ENCODE data around the gene RSPO3. TPM values are rescaled to one million over a fixed set of nuclear protein-coding genes. Genes with fewer than 3 reads are reported as not detected.
A peak's percentile ranks its signal among the peaks of the same experiment; 100 is the strongest.

RSPO3 gene
- total RNA-seq, 2 donors from 2014 or later = 1.6 to 7.3 TPM

DNA sequence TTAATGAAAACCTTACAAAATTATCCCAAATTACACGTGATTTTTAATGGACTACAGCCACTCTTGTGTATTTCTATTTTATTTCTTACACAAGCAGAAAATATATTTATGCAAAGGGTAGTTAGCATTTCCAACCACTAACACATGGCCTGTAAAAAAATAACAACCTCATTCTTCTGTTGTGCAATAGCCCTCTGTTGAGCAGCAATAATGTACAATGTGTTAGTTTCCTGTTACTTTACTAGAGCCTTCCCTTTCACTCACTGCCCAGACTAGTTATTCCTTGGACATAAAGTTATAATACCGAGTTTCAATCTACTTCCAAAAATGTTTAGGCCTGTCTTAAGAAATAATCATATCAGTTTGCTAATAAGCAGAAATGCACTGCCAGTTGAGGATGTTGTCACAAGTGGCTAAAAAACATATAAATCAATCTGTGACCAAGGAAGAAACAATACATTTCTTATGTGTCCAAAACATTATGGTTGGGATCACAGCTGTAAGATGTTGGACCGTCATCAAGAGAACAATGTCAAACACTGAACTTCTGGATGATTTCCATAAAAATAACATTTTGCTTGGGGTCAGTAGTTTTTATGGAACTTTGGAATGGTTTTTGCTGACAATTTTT lies 74.6 kb downstream of the RSPO3 start:
- H3K27me3 ChIP-seq = no peaks in the 10 kb centered on the region
- ATAC-seq (no peak), DNase-seq (no peak)
- WGBS, 2 donors = 47 to 69% methylated on average over 3 of the region's 3 CpGs
- no peaks in the 10 kb centered on the region for H3K36me3 ChIP-seq (replicated peaks in 1 of 2; ENCODE audit: insufficient read depth in 1 of 2, low read depth in 2 of 2)
- intact Hi-C loops (cut with DNase I) = no loop called here
- no peaks in the 10 kb centered on the region for H3K4me1 ChIP-seq
- no peaks in the 10 kb centered on the region for H3K9me3 ChIP-seq
- no peak overlapping the region for H3K4me3 ChIP-seq
- no peak for TF ChIP-seq POLR2A (IDR thresholded peaks at IDR 0.05)
- TF ChIP-seq, protein P1, sequence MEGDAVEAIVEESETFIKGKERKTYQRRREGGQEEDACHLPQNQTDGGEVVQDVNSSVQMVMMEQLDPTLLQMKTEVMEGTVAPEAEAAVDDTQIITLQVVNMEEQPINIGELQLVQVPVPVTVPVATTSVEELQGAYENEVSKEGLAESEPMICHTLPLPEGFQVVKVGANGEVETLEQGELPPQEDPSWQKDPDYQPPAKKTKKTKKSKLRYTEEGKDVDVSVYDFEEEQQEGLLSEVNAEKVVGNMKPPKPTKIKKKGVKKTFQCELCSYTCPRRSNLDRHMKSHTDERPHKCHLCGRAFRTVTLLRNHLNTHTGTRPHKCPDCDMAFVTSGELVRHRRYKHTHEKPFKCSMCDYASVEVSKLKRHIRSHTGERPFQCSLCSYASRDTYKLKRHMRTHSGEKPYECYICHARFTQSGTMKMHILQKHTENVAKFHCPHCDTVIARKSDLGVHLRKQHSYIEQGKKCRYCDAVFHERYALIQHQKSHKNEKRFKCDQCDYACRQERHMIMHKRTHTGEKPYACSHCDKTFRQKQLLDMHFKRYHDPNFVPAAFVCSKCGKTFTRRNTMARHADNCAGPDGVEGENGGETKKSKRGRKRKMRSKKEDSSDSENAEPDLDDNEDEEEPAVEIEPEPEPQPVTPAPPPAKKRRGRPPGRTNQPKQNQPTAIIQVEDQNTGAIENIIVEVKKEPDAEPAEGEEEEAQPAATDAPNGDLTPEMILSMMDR (IDR thresholded peaks at IDR 0.05) = no peak
- peak overlapping the region in 1 of 4 donors; percentile 11 for H3K27ac ChIP-seq

DNA sequence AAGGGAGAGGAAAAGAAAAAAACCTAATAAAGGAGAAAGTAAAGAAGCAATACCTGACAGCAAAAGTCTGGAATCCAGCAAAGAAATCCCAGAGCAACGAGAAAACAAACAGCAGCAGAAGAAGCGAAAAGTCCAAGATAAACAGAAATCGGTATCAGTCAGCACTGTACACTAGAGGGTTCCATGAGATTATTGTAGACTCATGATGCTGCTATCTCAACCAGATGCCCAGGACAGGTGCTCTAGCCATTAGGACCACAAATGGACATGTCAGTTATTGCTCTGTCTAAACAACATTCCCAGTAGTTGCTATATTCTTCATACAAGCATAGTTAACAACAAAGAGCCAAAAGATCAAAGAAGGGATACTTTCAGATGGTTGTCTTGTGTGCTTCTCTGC lies 77.4 kb downstream of the RSPO3 start:
- H3K27me3 ChIP-seq = no peaks in the 10 kb centered on the region
- H3K9me3 ChIP-seq = no peaks in the 10 kb centered on the region
- TF ChIP-seq POLR2A (IDR thresholded peaks at IDR 0.05) = no peak
- TF ChIP-seq, protein P1 (IDR thresholded peaks at IDR 0.05) = no peak
- no peaks in the 10 kb centered on the region for H3K4me1 ChIP-seq
- H3K27ac ChIP-seq = no peak overlapping the region
- H3K36me3 ChIP-seq (replicated peaks in 1 of 2; ENCODE audit: insufficient read depth in 1 of 2, low read depth in 2 of 2) = no peaks in the 10 kb centered on the region
- 36 to 46% methylated on average over 3 of the region's 3 CpGs for WGBS, 2 donors
- DNase-seq (no peak), ATAC-seq (no peak)
- intact Hi-C loops (cut with DNase I) = no loop called here
- H3K4me3 ChIP-seq = no peak overlapping the region

DNA sequence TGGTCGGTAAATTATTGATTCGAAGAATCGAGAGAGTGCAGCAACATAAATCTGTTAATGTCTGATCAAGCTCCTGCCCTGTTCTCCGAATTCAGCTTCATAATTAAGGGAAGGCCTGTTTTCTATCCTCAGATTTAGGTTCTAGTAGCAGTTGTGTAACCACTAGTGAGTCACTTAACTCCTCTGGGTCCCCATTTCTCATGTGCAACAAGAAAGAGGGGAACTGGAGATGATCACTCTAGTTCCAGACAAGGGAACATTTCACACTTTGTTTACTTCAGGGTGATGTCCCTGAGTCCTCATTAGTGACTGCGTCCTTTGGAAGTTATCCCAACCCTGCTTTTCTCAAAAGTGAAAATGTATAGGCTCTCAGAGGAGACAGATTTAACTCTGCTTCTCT lies 80.1 kb downstream of the RSPO3 start:
- peak overlapping the region in 1 of 4 donors; percentile 48 for H3K27ac ChIP-seq
- no peaks in the 10 kb centered on the region for H3K36me3 ChIP-seq (replicated peaks in 1 of 2; ENCODE audit: insufficient read depth in 1 of 2, low read depth in 2 of 2)
- H3K4me3 ChIP-seq = no peak overlapping the region
- 46 to 59% methylated on average over 5 of the region's 5 CpGs for WGBS, 2 donors
- peak in 1 of 4 donors; percentile 27 for DNase-seq
- intact Hi-C loops (cut with DNase I) = no loop called here
- TF ChIP-seq POLR2A (IDR thresholded peaks at IDR 0.05) = no peak
- TF ChIP-seq, protein P1 (IDR thresholded peaks at IDR 0.05) = no peak
- H3K4me1 ChIP-seq = no peaks in the 10 kb centered on the region
- H3K27me3 ChIP-seq = no peaks in the 10 kb centered on the region
- H3K9me3 ChIP-seq = no peaks in the 10 kb centered on the region
- peak; percentile 21 for ATAC-seq

DNA sequence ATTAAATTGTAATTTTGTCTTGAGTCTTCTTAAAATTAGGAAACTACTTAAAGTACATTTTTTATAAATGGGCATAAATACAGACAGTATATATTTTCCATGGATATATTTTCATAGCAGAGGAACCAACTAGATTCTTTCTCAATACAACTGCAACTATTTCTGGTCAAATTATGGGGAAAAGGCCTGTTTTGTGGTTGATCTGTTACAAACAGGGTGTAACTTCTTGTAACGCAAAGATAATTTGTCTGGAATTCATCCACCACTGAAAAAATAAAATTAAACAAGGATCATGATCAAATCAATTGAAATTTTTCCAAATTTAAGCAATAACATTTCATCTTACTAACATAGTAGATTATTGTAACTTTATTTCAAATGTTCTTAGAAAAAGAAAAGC lies 81.0 kb downstream of the RSPO3 start:
- Histone ChIP-seq H3K4me1 (no peaks in the 10 kb centered on the region), H3K4me3 (no peak overlapping the region), H3K9me3 (no peaks in the 10 kb centered on the region), H3K27me3 (no peaks in the 10 kb centered on the region), H3K36me3 (replicated peaks in 1 of 2; ENCODE audit: insufficient read depth in 1 of 2, low read depth in 2 of 2) (no peaks in the 10 kb centered on the region), H3K27ac (no peak overlapping the region)
- intact Hi-C loops (cut with DNase I) = no loop called here
- TF ChIP-seq, protein P1 (IDR thresholded peaks at IDR 0.05) = no peak
- no peak for TF ChIP-seq POLR2A (IDR thresholded peaks at IDR 0.05)
- ATAC-seq = no peak
- 61 to 68% methylated on average over 1 of the region's 1 CpG for WGBS, 2 donors
- no peak for DNase-seq

DNA sequence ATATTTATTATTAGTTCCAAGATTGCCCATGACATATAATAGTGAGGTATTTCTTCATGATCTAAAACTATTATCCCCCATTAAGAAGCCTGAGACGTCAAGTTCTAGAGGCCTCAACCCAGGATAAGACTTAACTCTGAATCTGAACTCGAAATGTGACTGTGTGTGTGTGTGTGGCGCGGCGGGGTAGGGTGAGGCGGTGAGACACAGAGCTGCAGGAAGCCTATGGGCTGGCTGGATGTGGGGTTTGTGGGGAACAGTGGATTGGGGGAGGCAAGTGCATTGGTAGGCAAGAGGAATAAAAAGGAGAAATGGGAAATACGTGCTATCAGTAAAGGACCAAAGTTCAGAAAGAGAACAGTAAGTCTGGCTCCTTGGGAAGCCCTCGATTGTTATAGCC lies 81.6 kb downstream of the RSPO3 start:
- H3K4me1 ChIP-seq = no peaks in the 10 kb centered on the region
- H3K36me3 ChIP-seq (replicated peaks in 1 of 2; ENCODE audit: insufficient read depth in 1 of 2, low read depth in 2 of 2) = no peaks in the 10 kb centered on the region
- no peak for ATAC-seq
- H3K9me3 ChIP-seq = no peaks in the 10 kb centered on the region
- no peak overlapping the region for H3K27ac ChIP-seq
- intact Hi-C loops (cut with DNase I) = no loop called here
- H3K4me3 ChIP-seq = no peak overlapping the region
- TF ChIP-seq, protein P1 (IDR thresholded peaks at IDR 0.05) = no peak
- no peak for TF ChIP-seq POLR2A (IDR thresholded peaks at IDR 0.05)
- no peak for DNase-seq
- 72 to 78% methylated on average over 8 of the region's 8 CpGs for WGBS, 2 donors
- H3K27me3 ChIP-seq = no peaks in the 10 kb centered on the region
